ENCODE data around the gene PDE9A.

The PDE9A gene

GRCh38 chr21:42739061-42739931 lies 85.9 kb downstream of the PDE9A start:
- peaks cover 9% of the 10 kb centered on the region for H3K36me3 ChIP-seq (ENCODE audit: control insufficient read depth, insufficient read depth, low read length)
- no peaks in the 10 kb centered on the region for H3K4me1 ChIP-seq (ENCODE audit: control insufficient read depth, insufficient read depth, low read length)
- H3K27ac ChIP-seq (ENCODE audit: insufficient read depth, low read depth, low read length, poor library complexity, severe bottlenecking), result no peak overlapping the region
- no peak overlapping the region for H3K4me3 ChIP-seq (ENCODE audit: insufficient read depth, low read depth, low read length)
- H3K27me3 ChIP-seq (ENCODE audit: control insufficient read depth, insufficient read depth, low read length, poor library complexity, severe bottlenecking), result no peaks in the 10 kb centered on the region
- 95 to 96% methylated on average over 21 of the region's 21 CpGs for WGBS, 2 experiments
- no peaks in the 10 kb centered on the region for H3K9me3 ChIP-seq (ENCODE audit: control insufficient read depth, low read length)

DNA sequence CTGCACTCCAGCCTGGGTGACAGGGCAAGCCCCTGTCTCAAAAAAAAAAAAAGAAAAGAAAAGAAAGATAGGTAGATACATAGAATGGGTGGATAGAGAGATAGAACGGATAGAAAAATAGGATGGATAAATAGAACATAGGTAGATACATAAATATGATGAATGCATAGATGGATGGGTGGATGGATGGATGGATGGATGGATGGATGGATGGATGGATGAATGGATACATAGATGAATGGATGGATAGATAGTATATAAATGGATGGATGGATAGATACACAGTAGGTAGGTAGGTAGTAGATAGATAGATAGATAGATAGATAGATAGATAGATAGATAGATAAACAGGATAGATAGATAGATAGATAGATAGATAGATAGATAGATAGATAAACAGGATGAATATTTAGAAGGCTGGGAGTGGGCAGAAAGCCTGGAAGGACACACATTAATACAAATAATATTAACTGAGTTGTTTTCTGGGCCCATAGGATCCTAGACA lies 87.0 kb downstream of the PDE9A start:
- no peak overlapping the region for H3K4me3 ChIP-seq (ENCODE audit: insufficient read depth, low read depth, low read length)
- no peak overlapping the region for H3K27ac ChIP-seq (ENCODE audit: insufficient read depth, low read depth, low read length, poor library complexity, severe bottlenecking)
- peaks cover 7% of the 10 kb centered on the region for H3K36me3 ChIP-seq (ENCODE audit: control insufficient read depth, insufficient read depth, low read length)
- H3K9me3 ChIP-seq (ENCODE audit: control insufficient read depth, low read length), result no peaks in the 10 kb centered on the region
- no peaks in the 10 kb centered on the region for H3K4me1 ChIP-seq (ENCODE audit: control insufficient read depth, insufficient read depth, low read length)
- no peaks in the 10 kb centered on the region for H3K27me3 ChIP-seq (ENCODE audit: control insufficient read depth, insufficient read depth, low read length, poor library complexity, severe bottlenecking)
- 95 to 97% methylated on average over 1 of the region's 1 CpG for WGBS, 2 experiments

DNA sequence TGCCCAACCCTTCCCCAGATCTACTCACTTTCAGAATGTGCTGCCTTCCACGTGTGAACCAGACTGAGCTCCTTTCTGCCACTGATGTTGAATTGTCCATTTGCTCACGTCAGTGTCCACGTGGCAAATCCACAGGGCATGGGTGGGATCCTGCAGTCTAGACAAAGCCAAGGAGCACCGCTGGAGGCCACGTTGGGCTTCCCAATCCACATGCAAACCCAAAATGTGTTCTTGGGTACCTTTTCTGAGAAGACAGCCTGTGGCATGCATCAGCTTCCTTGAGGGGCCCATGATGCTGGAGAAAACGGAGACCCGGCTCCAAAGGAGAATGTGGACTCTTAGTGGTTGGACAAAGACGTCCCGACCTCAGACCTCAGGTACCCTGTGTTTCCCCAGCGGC lies 87.6 kb downstream of the PDE9A start:
- H3K4me1 ChIP-seq (ENCODE audit: control insufficient read depth, insufficient read depth, low read length), result no peaks in the 10 kb centered on the region
- WGBS, 2 experiments, result 94 to 97% methylated on average over 10 of the region's 10 CpGs
- peaks cover 7% of the 10 kb centered on the region for H3K36me3 ChIP-seq (ENCODE audit: control insufficient read depth, insufficient read depth, low read length)
- H3K27me3 ChIP-seq (ENCODE audit: control insufficient read depth, insufficient read depth, low read length, poor library complexity, severe bottlenecking), result no peaks in the 10 kb centered on the region
- no peak overlapping the region for H3K4me3 ChIP-seq (ENCODE audit: insufficient read depth, low read depth, low read length)
- H3K27ac ChIP-seq (ENCODE audit: insufficient read depth, low read depth, low read length, poor library complexity, severe bottlenecking), result no peak overlapping the region
- no peaks in the 10 kb centered on the region for H3K9me3 ChIP-seq (ENCODE audit: control insufficient read depth, low read length)

GRCh38 chr21:42744520-42745445 lies 91.4 kb downstream of the PDE9A start:
- no peaks in the 10 kb centered on the region for H3K9me3 ChIP-seq (ENCODE audit: control insufficient read depth, low read length)
- H3K4me1 ChIP-seq (ENCODE audit: control insufficient read depth, insufficient read depth, low read length), result peaks cover 16% of the 10 kb centered on the region
- no peak overlapping the region for H3K27ac ChIP-seq (ENCODE audit: insufficient read depth, low read depth, low read length, poor library complexity, severe bottlenecking)
- 92% methylated on average over 30 of the region's 30 CpGs for WGBS, 2 experiments
- H3K36me3 ChIP-seq (ENCODE audit: control insufficient read depth, insufficient read depth, low read length), result no peaks in the 10 kb centered on the region
- H3K27me3 ChIP-seq (ENCODE audit: control insufficient read depth, insufficient read depth, low read length, poor library complexity, severe bottlenecking), result no peaks in the 10 kb centered on the region
- H3K4me3 ChIP-seq (ENCODE audit: insufficient read depth, low read depth, low read length), result no peak overlapping the region

- H3K4me3 ChIP-seq (ENCODE audit: insufficient read depth, low read depth, low read length), result no peak overlapping the region
- H3K27ac ChIP-seq (ENCODE audit: insufficient read depth, low read depth, low read length, poor library complexity, severe bottlenecking), result no peak overlapping the region
- no peaks in the 10 kb centered on the region for H3K9me3 ChIP-seq (ENCODE audit: control insufficient read depth, low read length)
- WGBS, 2 experiments, result 96% methylated on average over 22 of the region's 22 CpGs
- H3K36me3 ChIP-seq (ENCODE audit: control insufficient read depth, insufficient read depth, low read length), result no peaks in the 10 kb centered on the region
- H3K27me3 ChIP-seq (ENCODE audit: control insufficient read depth, insufficient read depth, low read length, poor library complexity, severe bottlenecking), result no peaks in the 10 kb centered on the region
- peaks cover 16% of the 10 kb centered on the region for H3K4me1 ChIP-seq (ENCODE audit: control insufficient read depth, insufficient read depth, low read length)
Observed at GRCh38 chr21:42745511-42746239, 92.3 kb downstream of the PDE9A start.

GRCh38 chr21:42746240-42746592 lies 92.8 kb downstream of the PDE9A start:
- H3K9me3 ChIP-seq (ENCODE audit: control insufficient read depth, low read length), result no peaks in the 10 kb centered on the region
- H3K36me3 ChIP-seq (ENCODE audit: control insufficient read depth, insufficient read depth, low read length), result no peaks in the 10 kb centered on the region
- H3K4me3 ChIP-seq (ENCODE audit: insufficient read depth, low read depth, low read length), result no peak overlapping the region
- 92 to 95% methylated on average over 7 of the region's 7 CpGs for WGBS, 2 experiments
- no peaks in the 10 kb centered on the region for H3K27me3 ChIP-seq (ENCODE audit: control insufficient read depth, insufficient read depth, low read length, poor library complexity, severe bottlenecking)
- peaks cover 16% of the 10 kb centered on the region for H3K4me1 ChIP-seq (ENCODE audit: control insufficient read depth, insufficient read depth, low read length)
- no peak overlapping the region for H3K27ac ChIP-seq (ENCODE audit: insufficient read depth, low read depth, low read length, poor library complexity, severe bottlenecking)

DNA sequence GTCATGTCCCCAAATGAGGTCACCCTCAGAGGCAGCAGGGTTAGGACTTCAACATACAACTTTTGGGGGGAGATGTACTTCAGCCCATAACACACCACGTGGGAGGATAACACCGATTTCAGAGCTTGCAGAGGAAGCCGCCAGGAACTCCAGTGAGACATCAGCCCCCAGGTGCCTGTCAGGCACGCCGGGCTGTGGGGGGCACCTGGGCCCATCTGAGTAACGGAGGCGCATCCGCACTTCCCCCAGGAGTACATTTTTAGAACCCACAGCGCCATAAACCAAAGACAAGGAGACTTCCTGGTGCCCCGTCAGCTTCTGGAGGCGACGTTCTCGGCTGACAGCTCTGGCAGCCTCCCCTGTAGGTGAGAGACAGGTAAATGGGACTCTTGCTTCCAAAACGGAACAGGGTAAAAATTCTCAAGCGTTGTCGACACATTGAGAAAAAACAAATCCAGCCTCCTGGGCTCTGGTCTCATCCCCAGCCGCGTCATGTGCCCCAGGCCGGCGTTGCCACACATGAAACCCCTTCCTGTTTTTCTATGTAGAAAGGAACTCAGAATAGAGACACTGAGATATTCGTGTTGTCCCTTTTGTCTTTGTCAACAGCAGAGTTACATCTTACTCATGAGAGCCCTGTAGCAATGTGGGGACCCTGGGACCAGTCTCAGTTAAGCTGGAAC lies 93.3 kb downstream of the PDE9A start:
- H3K27me3 ChIP-seq (ENCODE audit: control insufficient read depth, insufficient read depth, low read length, poor library complexity, severe bottlenecking), result no peaks in the 10 kb centered on the region
- H3K4me3 ChIP-seq (ENCODE audit: insufficient read depth, low read depth, low read length), result no peak overlapping the region
- H3K27ac ChIP-seq (ENCODE audit: insufficient read depth, low read depth, low read length, poor library complexity, severe bottlenecking), result no peak overlapping the region
- 91 to 93% methylated on average over 21 of the region's 21 CpGs for WGBS, 2 experiments
- peaks cover 16% of the 10 kb centered on the region for H3K4me1 ChIP-seq (ENCODE audit: control insufficient read depth, insufficient read depth, low read length)
- no peaks in the 10 kb centered on the region for H3K36me3 ChIP-seq (ENCODE audit: control insufficient read depth, insufficient read depth, low read length)
- H3K9me3 ChIP-seq (ENCODE audit: control insufficient read depth, low read length), result no peaks in the 10 kb centered on the region

- H3K4me3 ChIP-seq (ENCODE audit: insufficient read depth, low read depth, low read length), result no peak overlapping the region
- WGBS, 2 experiments, result 64 to 69% methylated on average over 10 of the region's 10 CpGs
- no peaks in the 10 kb centered on the region for H3K27me3 ChIP-seq (ENCODE audit: control insufficient read depth, insufficient read depth, low read length, poor library complexity, severe bottlenecking)
- peak overlapping the region; percentile 52 for H3K27ac ChIP-seq (ENCODE audit: insufficient read depth, low read depth, low read length, poor library complexity, severe bottlenecking)
- no peaks in the 10 kb centered on the region for H3K36me3 ChIP-seq (ENCODE audit: control insufficient read depth, insufficient read depth, low read length)
- no peaks in the 10 kb centered on the region for H3K9me3 ChIP-seq (ENCODE audit: control insufficient read depth, low read length)
- peaks cover 16% of the 10 kb centered on the region for H3K4me1 ChIP-seq (ENCODE audit: control insufficient read depth, insufficient read depth, low read length)
Observed at GRCh38 chr21:42747276-42747701, 93.9 kb downstream of the PDE9A start.

- H3K4me1 ChIP-seq (ENCODE audit: control insufficient read depth, insufficient read depth, low read length), result peaks cover 16% of the 10 kb centered on the region
- H3K4me3 ChIP-seq (ENCODE audit: insufficient read depth, low read depth, low read length), result no peak overlapping the region
- no peaks in the 10 kb centered on the region for H3K27me3 ChIP-seq (ENCODE audit: control insufficient read depth, insufficient read depth, low read length, poor library complexity, severe bottlenecking)
- 94% methylated on average over 15 of the region's 15 CpGs for WGBS, 2 experiments
- H3K36me3 ChIP-seq (ENCODE audit: control insufficient read depth, insufficient read depth, low read length), result peaks cover 4% of the 10 kb centered on the region
- H3K27ac ChIP-seq (ENCODE audit: insufficient read depth, low read depth, low read length, poor library complexity, severe bottlenecking), result peak overlapping the region; percentile 52
- no peaks in the 10 kb centered on the region for H3K9me3 ChIP-seq (ENCODE audit: control insufficient read depth, low read length)
Observed at GRCh38 chr21:42747746-42748351, 94.4 kb downstream of the PDE9A start.
